Activated naive CD8-positive, alpha-beta T cell treated with anti-CD3 and anti-CD28 coated beads, Interleukin-2, amount 50 U/mL, for 16 hours (primary cell): Measurements from ENCODE around the gene MBD3.
"Not testable (repeated sequence)": the region's sequence is repeated elsewhere in the genome, so short reads cannot be mapped to it uniquely, and the experiment has no call there.

Source experiments
- DNase-seq: peaks from one replicate; pipeline ENCODE4 v3.0.0-alpha.2; 2020; ENCODE audit warnings: low read depth, low spot score

The MBD3 gene

DNA sequence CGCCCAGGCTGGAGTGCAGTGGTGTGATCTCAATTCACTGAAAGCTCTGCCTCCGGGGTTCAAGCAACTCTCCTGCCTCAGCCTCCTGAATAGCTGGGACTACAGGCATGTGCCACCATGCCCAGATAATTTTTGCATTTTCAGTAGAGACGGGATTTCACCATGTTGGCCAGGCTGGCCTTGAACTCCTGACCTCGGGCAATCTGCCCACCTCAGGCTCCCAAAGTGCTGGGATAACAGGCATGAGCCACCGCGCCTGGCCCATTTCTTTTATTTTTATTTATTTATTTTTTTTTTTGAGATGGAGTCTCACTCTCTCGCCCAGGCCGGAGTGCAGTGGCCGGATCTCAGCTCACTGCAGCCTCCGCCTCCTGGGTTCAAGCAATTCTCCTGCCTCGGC, 52.9 kb downstream of the MBD3 start:
- DNase-seq: not testable (repeated sequence)

DNA sequence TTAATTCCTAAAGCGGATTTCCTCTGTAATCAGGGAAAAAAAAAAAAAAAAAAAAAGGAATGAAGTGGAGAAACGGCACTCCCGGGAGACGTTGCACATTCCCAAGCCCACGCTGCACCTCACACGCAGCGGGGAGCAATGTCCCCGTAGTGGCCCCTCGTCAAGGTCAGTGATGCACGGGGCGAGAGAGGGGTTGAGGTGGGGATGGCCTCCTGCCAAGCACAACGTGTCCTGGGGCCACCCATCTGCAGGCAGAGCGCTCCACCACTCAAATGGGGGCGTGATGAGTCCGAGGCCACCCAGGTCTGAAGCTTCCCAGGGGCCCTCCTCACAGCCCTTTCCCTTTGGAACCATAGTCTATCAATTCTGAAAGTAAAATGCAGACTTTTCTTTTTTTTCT, 53.7 kb downstream of the MBD3 start:
- DNase-seq: no peak

DNA sequence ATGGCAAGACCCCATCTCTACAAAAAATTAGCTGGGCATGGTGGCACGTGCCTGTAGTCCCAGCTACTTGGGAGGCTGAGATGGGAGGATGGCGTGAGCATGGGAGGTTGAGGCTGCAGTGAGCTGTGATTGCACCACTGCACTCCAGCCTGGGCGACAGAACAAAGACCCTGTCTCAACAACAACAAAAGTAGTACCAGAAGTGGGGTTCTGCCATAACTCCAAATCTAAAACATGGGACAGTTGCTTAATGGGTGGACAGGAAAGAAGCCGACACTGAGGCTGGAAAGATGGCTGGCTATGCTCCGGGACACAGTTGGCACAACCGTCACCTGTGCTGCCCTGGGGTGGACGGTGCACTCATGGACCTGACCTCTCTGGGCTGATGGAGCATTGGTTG, 57.0 kb downstream of the MBD3 start:
- not testable (repeated sequence) for DNase-seq

DNA sequence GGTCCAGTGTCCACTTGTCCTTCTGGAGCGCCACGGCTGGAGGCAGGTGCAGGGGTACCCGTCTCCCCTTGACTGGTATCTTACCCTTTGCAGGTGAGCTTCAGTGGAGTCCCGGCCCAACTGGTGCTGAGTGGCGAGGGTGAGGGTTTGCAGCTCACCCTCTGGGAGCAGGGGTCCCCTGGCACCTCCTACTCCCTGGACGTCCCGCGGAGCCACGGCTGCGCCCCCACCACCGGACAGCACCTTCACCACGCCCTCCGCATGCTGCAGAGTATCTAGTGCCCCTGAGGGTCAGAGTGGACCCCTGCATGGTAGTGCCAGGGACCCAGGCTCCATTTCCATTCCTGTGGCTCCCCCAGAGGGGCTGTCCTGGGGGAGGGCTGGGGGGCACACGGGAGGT, 57.7 kb downstream of the MBD3 start:
- no peak for DNase-seq

DNA sequence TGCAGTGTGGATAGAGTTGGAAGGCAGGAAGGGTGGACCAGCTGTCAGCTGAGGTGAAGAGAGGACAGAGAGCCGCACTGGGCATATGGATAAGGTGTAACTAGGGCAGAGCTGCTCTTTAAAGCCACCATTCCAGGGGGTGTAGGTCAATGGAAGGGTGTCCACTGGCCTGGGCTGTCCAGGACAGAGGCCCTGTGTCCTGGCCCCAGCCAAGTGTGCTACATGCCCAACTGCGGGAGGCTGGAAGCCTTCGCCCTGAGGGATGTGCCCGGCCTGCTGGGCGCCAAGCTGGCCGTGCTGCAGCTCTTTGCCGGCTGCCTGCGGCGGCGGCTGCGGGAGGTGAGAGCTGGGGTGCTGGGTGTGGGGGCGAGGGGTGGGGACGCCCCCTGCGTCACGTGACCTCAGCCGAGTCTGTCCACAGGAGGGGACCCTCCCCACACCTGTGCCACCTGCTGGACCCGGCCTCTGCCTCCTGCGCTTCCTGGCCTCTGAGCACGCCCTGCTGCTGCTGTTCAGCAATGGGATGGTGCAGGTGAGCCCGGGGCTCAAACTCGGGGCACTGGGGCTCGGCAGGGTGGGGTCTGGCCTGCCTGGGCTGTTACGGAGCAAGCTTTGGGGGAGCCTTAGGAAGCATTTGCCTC, 59.0 kb downstream of the MBD3 start:
- no peak for DNase-seq

DNA sequence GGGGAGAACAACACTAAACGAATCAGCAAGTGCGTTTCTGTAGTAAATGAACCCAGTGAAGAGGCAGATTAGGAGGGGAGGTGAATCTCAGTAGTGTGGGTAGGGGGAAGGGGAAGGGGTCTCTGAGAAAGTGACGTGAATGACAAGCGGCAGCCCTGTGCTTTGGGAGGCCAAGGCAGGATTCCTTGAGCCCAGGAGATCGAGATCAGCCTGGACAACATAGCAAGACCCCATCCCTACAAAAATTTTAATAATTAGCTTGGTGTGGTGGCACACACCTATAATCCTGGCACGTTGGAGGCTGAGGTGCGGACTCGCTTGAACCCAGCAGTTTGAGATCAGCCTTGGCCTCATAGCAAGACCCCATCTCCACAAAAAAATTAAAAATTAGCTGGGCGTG, 60.7 kb downstream of the MBD3 start:
- no peak for DNase-seq

DNA sequence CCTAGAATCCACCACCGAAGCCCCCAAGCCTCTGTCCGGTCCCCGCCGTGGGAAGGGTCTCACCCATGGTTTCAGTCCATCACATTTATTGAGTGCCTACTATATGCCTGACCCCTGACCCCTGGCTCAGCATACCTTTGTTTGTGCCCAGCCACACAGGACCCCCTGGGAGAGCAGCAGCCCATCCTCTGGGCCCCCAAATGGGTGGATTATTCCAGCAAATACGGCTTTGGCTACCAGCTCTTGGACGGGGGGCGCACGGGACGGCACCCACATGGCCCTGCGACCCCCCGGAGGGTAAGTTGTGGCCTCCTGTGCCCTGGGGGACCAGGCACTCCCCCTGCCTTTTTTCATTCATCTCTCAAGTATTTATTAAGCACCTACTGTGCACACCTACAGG, 61.1 kb downstream of the MBD3 start:
- DNase-seq: no peak

DNA sequence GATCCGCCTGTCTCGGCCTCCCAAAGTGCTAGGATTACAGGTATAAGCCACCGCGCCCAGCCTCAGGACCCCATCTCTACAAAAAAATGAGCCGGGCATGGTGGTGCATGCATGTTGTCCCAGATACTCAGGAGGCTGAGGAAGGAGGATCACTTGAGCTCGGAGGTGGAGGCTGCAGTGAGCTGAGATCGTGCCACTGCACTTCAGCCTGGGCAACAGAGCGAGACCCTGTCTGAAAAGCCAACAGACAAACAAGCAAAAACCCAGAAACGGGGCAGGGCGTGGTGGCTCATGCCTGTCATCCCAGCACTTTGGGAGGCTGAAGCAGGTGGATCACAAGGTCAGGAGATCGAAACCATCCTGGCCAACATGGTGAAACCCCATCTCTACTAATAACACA, 61.8 kb downstream of the MBD3 start:
- not testable (repeated sequence) for DNase-seq

DNA sequence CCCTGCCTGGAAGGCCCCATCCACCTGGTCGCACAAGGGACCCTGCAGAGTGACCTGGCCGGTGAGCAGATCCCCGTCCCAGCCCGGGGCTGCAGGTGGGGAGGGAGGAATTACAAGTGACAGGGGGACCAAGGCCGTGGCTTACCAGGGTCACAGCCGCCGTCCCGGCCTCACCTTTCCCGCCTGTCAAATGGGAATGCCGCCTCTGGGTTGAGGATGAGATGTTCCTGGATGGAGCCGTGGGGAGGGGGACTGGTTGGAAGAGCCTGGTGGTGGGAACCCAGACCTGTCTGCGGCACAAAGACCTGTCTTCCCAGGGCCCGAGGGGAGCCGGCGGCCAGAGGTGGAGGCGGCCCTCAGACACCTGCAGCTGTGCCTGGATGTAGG, 63.2 kb downstream of the MBD3 start:
- DNase-seq: no peak

DNA sequence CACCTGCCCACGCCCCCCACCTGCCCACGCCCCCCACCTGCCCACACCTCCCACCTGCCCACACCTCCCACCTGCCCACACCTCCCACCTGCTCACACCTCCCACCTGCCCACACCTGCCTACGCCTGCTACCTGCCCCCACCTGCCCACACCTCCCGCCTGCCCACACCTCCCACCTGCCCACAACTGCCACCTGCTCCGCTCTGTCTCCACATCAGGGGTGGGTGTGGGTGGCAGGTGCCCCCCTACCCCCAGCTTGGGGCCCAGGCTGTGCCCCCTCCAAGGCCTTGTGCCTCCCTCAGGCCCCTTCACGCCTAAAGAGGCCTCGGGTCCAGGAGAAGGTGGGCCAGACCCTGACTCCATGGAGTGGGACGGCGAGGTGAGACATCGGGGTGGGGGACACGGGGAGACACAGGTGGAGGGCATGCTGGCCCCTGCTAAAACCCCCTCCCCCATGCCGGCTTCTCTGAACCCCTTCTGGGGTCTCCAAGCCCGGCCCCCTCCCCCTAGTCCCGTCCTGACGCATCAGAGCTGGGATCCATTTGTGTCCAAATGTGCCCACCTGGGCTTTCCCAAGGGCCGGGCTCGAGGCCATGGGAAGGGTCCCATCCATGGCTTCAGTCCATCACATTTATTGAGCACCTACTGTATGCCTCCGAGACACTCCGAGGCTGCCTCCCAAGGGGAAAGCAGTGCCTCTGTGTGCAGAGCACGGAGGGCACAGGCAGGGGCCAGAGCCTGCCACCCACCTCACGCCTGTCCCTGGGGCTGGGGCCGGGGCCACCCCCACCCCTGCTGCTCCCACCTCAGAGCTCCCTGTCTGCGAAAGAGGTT, 63.9 kb downstream of the MBD3 start:
- no peak for DNase-seq

DNA sequence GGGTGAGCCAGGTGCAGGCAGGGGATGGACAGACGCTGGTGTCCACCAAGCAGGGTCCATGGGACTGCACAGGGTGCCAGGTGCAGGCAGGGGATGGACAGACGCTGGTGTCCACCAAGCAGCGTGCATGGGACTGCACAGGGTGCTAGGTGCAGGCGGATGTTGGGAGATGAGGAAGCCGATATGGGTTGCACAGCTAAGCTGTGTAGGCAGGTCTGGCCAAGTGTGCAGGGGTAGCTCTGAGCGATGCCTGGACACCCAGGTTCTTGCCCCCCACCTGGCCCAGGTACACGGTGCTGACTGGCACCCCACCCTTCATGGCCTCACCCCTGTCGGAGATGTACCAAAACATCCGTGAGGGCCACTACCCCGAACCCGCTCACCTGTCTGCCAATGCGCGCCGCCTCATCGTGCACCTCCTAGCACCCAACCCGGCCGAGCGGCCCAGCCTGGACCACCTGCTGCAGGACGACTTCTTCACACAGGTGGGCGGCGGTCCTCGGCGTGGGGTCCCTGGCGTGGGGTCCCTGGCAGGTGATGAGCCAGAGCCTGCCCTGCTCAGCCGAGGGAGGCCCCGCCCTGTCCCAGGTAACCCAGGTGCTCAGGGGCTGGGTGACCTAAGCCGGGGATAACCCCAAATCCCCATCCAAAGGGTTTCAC, 64.9 kb downstream of the MBD3 start:
- no peak for DNase-seq

DNA sequence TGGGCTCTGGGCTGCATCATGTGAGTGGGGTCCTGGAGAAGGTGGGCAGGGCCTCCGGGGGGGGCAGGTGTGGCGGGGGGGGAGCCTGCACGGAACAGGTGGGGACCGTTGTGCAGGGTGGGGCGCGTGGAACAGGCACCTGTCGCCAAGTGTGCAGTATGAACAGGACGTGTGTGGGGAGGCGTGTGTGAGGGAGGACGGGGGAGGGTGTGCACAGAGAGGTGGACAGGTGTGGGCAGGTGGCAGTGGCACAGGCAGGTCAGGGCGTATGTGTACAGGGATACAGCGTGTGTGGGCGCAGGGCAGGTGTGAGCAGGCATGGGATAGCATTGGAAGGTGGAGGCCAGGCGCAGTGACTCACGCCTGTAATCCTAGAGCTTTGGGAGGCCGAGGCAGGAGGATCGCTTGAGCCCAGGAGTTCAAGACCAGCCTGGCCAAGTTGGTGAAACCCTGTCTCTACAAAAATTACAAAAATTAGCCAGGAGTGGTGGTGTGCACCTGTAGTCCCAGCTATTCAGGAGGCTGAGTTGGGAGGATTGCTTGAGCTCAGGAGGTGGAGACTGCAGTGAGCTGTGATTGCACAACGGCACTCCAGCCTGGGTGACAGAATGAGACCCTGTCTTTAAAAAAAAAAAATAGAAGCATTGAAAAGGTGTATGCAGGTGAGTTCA, 65.6 kb downstream of the MBD3 start:
- DNase-seq: no peak

DNA sequence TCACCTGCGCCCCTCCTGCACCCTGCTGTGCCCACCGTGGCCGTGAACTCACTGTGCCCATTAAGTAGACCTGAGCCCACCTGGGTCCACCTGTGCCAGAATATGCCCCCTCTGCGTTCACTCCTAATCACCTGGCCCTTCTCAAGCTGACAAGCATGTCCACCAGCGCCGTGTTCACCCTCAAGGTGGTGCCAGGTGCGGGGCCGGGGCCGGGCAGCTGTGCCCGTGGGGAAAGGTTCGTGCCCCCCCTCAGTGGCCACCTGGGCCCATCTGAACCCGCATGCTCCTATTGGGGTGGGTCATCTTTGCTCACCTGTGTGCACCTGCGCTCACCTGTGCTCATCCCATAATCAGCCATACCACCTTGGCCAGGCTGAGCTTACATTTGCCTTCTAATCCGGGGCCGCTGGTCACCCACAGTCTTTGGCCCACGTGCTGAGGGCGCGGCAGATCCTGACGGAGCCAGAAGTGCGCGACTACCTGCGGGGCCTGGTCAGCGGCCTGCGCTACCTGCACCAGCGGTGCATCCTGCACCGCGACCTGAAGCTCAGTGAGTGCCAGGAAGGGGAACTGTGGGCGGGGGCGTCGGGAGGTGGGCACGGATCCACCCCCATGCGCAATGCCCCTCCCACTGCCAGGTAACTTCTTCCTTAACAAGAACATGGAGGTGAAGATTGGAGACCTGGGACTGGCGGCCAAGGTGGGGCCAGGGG, 66.4 kb downstream of the MBD3 start:
- DNase-seq: no peak

DNA sequence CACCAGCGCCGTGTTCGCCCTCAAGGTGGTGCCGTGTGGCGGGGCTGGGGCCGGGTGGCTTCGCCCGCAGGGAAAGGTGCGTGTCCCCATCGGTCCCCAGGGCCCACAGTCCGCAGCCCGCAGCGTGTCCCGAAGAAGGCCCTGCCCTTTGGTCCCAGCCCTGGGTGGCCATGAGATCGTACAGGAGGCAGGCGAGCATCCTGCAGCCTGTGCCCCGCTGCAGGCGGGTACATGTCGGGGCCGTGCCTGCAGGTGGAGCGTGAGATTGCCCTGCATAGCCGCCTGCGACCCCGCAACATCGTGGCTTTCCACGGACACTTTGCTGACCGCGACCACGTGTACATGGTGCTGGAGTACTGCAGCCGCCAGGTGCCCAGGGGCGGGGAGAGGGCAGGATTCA, 67.3 kb downstream of the MBD3 start:
- DNase-seq: no peak

DNA sequence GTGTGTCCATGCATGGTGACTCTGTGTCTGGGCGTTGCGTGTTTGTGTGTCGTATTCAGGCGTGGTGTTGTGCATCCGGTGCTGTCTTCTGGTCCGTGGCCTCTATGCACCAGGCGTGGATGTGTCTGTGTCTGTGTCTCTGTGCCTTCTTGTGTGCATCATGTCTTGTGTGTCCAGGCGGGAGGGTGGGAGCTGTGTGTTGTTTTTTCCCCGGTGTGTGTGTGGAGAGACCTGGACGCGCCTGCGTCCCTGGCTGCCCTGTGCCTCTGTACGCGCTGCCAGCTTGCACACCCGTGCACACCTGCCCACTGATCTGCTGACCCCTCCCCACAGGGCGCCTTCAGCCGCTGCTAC, 67.7 kb downstream of the MBD3 start:
- DNase-seq: no peak

DNA sequence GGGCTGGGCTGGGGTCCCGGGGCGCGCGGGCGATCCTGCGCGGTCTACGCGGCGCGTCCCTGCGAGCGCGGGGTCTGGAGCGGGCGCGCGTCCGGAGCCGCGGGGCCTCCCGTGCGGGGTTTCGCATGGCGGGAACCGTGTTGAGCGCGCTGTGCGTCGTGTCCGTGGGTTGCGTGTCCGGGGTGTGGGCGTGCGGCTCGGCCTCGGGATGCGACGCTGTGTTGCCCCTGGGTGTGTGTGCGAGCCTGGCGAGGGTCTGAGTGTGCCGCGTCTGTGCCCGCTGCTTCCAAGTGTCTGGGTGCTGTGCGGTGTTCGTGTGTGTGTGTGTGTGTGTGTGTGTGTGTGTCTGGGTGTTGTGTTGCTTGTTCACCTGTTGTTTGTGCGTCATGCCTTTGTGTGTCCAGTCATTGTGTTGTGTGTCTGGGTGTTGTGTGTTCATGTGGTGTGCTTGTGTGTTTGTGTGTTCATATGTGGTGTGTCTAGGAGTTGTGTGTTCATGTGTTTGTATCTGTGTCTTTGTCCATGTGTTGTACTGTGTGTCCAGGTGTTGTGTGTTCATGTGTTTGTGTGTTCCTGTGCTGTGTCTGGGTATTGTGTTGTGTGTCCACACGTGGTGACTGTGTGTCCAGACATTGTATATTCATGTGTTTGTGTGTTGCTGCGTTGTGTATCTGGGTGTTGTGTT, 68.2 kb downstream of the MBD3 start:
- DNase-seq: no peak
